K562 (cell line): ENCODE results near the gene NEU3. TPM values are rescaled to one million over a fixed set of nuclear protein-coding genes. Genes with fewer than 3 reads are reported as not detected.

Experiments used
- ATF3 ChIP-seq, 2 experiments: fragments of 450-650 bp in 1 of 2; sonication (generic) in 1 of 2; formaldehyde crosslinking in 1 of 2; IDR thresholded peaks in 1 of 2; conservative IDR thresholded peaks in 1 of 2; 2 replicates each; pipeline versions ENCODE4 v1.6.1 to v1.8.1; 2016 to 2023; ENCODE audit warnings: mild to moderate bottlenecking in 2 of 2, moderate library complexity in 2 of 2, inconsistent platforms in 1 of 2, missing genetic modification reagents in 1 of 2
- CBFB ChIP-seq: sonication (generic); formaldehyde crosslinking; IDR thresholded peaks from 2 replicates; pipeline ENCODE4 v1.4.0; 2020; ENCODE audit warnings: mild to moderate bottlenecking, missing genetic modification reagents
- CLOCK ChIP-seq: fragments of 250-450 bp; sonication (Bioruptor Pico); IDR thresholded peaks from 2 replicates; pipeline ENCODE4 v1.4.0; 2020; ENCODE audit warnings: mild to moderate bottlenecking, moderate library complexity, borderline replicate concordance
- CREB3 ChIP-seq: fragments of 450-650 bp; conservative IDR thresholded peaks from 2 replicates; pipeline ENCODE4 v1.6.1; 2016; ENCODE audit warnings: missing genetic modification characterization, low read depth, mild to moderate bottlenecking, missing compliant biosample characterization, moderate library complexity
- FOXK2 ChIP-seq, 2 experiments: fragments of 450-650 bp; IDR thresholded peaks in 1 of 2; conservative IDR thresholded peaks in 1 of 2; 2 replicates each; pipeline ENCODE4 v1.6.1; 2016; ENCODE audit warnings: low read depth in 2 of 2, mild to moderate bottlenecking in 1 of 2
- HNRNPH1 ChIP-seq: fragments of 200-400 bp; formaldehyde crosslinking; optimal IDR thresholded peaks from 2 replicates; pipeline ENCODE3; 2017; ENCODE audit warnings: low read depth, mild to moderate bottlenecking, low read length, moderate library complexity
- ILK ChIP-seq: fragments of 450-650 bp; IDR thresholded peaks from 2 replicates; pipeline ENCODE4 v1.6.1; 2016; ENCODE audit warnings: missing genetic modification characterization, low read depth, mild to moderate bottlenecking, missing compliant biosample characterization, moderate library complexity, borderline replicate concordance
- NCOA6 ChIP-seq: fragments of 450-650 bp; IDR thresholded peaks from 2 replicates; pipeline ENCODE4 v1.6.1; 2017; ENCODE audit warnings: mild to moderate bottlenecking
- NR1H2 ChIP-seq: sonication (generic); formaldehyde crosslinking; IDR thresholded peaks from 2 replicates; pipeline ENCODE4 v1.4.0; 2020; ENCODE audit warnings: mild to moderate bottlenecking, missing genetic modification reagents
- SAFB ChIP-seq: fragments of 200-400 bp; formaldehyde crosslinking; IDR thresholded peaks from 2 replicates; pipeline ENCODE4 v1.6.1; 2017; ENCODE audit warnings: low read depth, low read length, borderline replicate concordance
- SNRNP70 ChIP-seq: fragments of 200-400 bp; formaldehyde crosslinking; optimal IDR thresholded peaks from 2 replicates; pipeline ENCODE3; 2017; ENCODE audit warnings: low read depth, low read length
- THRA ChIP-seq: fragments of 450-650 bp; IDR thresholded peaks from 2 replicates; pipeline ENCODE4 v1.6.1; 2017; ENCODE audit warnings: mild to moderate bottlenecking, moderate library complexity
- ZBTB2 ChIP-seq: fragments of 450-650 bp; IDR thresholded peaks from 2 replicates; pipeline ENCODE4 v1.6.1; 2016; ENCODE audit warnings: antibody characterized with exemption
- ZBTB33 ChIP-seq: sonication (generic); formaldehyde crosslinking; IDR thresholded peaks from 2 replicates; pipeline ENCODE4 v1.8.1; 2023; ENCODE audit warnings: mild to moderate bottlenecking, missing genetic modification reagents
- ZC3H4 ChIP-seq: sonication (generic); formaldehyde crosslinking; IDR thresholded peaks from 2 replicates; pipeline ENCODE4 v1.9.0; 2021; ENCODE audit warnings: missing genetic modification reagents, borderline replicate concordance
- ZNF239 ChIP-seq: fragments of 250-450 bp; sonication (Bioruptor Pico); IDR thresholded peaks from 2 replicates; pipeline ENCODE4 v1.4.0; 2020; ENCODE audit warnings: mild to moderate bottlenecking
- ZNF311 ChIP-seq: fragments of 250-450 bp; sonication (Bioruptor Pico); IDR thresholded peaks from 2 replicates; pipeline ENCODE4 v1.4.0; 2020; ENCODE audit warnings: mild to moderate bottlenecking, moderate library complexity
- polyA plus RNA-seq, 8 experiments: library from polyadenylated mRNA; depleted of rRNA in 4 of 8; stranded (reverse) in 5 of 8; unstranded in 3 of 8; fragments of >200 nt; fragmentation: Nextera tagmentation in 2 of 8; fragmentation: Illumina TruSeq in 1 of 8; extraction: Ambion mirVana in 2 of 8; extraction: Trizol in 1 of 8; gene quantifications; 2 replicates each; pipeline versions ENCODE4 v1.2.1 to v1.2.3, GENCODE V29; 2011 to 2014; ENCODE audit warnings: inconsistent platforms in 1 of 8, missing spikeins in 1 of 8
- total RNA-seq, 7 experiments: library from RNA; depleted of rRNA in 6 of 7; stranded (reverse); fragments of >200 nt in 6 of 7; fragmentation: Illumina TruSeq in 2 of 7; extraction: Trizol in 2 of 7; gene quantifications; 2 replicates each; pipeline versions ENCODE4 v1.2.1 to v1.2.3, GENCODE V29; 2011 to 2021; ENCODE audit warnings: low replicate concordance in 1 of 7

The NEU3 gene
- total and polyA plus RNA-seq, 9 of the 15 experiments (the other 6 are each of a cell fraction or from before 2014, with no cell fraction given): 6.2 to 41.3 (median 31.1) TPM

- TF ChIP-seq NCOA6 (no peak), ATF3 (IDR thresholded peaks at IDR 0.05) (no peak), ATF3 (CRISPR knock-in tag; conservative IDR thresholded peaks at IDR 0.05) (no peak), ILK (tag) (no peak), HNRNPH1 (no peak), ZNF239 (CRISPR knock-in tag) (no peak), ZNF311 (CRISPR knock-in tag) (no peak), ZBTB33 (CRISPR knock-in tag) (no peak), SNRNP70 (no peak), ZBTB2 (no peak), NR1H2 (no peak), ZC3H4 (no peak), THRA (no peak), FOXK2 (conservative IDR thresholded peaks at IDR 0.05 in 1 of 2, IDR thresholded peaks at IDR 0.05 in 1 of 2; ENCODE audit: low read depth in 2 of 2) (no peak), CREB3 (tag) (no peak), CLOCK (CRISPR knock-in tag) (no peak), CBFB (no peak), SAFB (no peak)
Observed at GRCh38 chr11:74988541-74989259, at the start of gene NEU3 (continued).
